GM18951 (cell line): ENCODE data around the gene CCDC57.

Experiments used
- POLR2A ChIP-seq: IDR thresholded peaks from 4 replicates; pipeline ENCODE4 v1.6.1; 2011; ENCODE audit warnings: mild to moderate bottlenecking; ENCODE audit not compliant: insufficient read length, insufficient read depth; ENCODE audit errors: extremely low read depth
- in situ Hi-C: fragments of 300-500 bp; cut with MboI; formaldehyde crosslinking; loops from one replicate; pipeline ENCODE4 v1.12.0; 2022; ENCODE audit warnings: low sequenced_read_pairs, mixed read lengths, inconsistent platforms; ENCODE audit not compliant: unreplicated experiment

Gene CCDC57

GRCh38 chr17:82070611-82071010 is 142.0 kb downstream of the CCDC57 start:
- in situ Hi-C loops, result no loop called here
- TF ChIP-seq POLR2A, result no peak

- TF ChIP-seq POLR2A, result peak; percentile 89
Measured at GRCh38 chr17:82065638-82066303, 146.9 kb downstream of the CCDC57 start, which contains the start of gene DUS1L. Gene DUS1L (minus strand): TSS chr17:82065804. CDS start chr17:82065059, 745 bp downstream.

GRCh38 chr17:82065193-82065637 is 147.4 kb downstream of the CCDC57 start:
- in situ Hi-C loops, result no loop called here
- TF ChIP-seq POLR2A, result no peak

More at GRCh38 chr17:82065638-82066303, 146.9 kb downstream of the CCDC57 start, which contains the start of gene DUS1L:
- in situ Hi-C loops, result no loop called here

GRCh38 chr17:82064433-82065192 is 148.0 kb downstream of the CCDC57 start:
- in situ Hi-C loops, result no loop called here
- no peak for TF ChIP-seq POLR2A

GRCh38 chr17:82063424-82064415 is 148.9 kb downstream of the CCDC57 start:
- in situ Hi-C loops, result no loop called here
- no peak for TF ChIP-seq POLR2A

- no peak for TF ChIP-seq POLR2A
- in situ Hi-C loops, result no loop called here
Measured at GRCh38 chr17:82062984-82063368, 149.7 kb downstream of the CCDC57 start.

- TF ChIP-seq POLR2A, result no peak
- in situ Hi-C loops, result no loop called here
Measured at GRCh38 chr17:82062076-82062983, 150.3 kb downstream of the CCDC57 start.

GRCh38 chr17:82061047-82061925 is 151.4 kb downstream of the CCDC57 start:
- in situ Hi-C loops, result no loop called here
- no peak for TF ChIP-seq POLR2A

- no peak for TF ChIP-seq POLR2A
- in situ Hi-C loops, result no loop called here
Measured at GRCh38 chr17:82060614-82061013, 152.0 kb downstream of the CCDC57 start.

- no peak for TF ChIP-seq POLR2A
- in situ Hi-C loops, result no loop called here
Measured at GRCh38 chr17:82060001-82060380, 152.7 kb downstream of the CCDC57 start.
